Panc1 (cell line): ENCODE data around the gene DIAPH2.

Experiments used
- CTCF ChIP-seq: fragments of 450-650 bp; IDR thresholded peaks from 2 replicates; pipeline ENCODE4 v1.5.1; 2017; ENCODE audit warnings: mild to moderate bottlenecking
- POLR2AphosphoS5 ChIP-seq: IDR thresholded peaks from 2 replicates; pipeline ENCODE4 v1.6.1; 2012; ENCODE audit warnings: mild to moderate bottlenecking, low read depth, low read length, moderate library complexity
- TCF7L2 ChIP-seq: IDR thresholded peaks from 2 replicates; pipeline ENCODE4 v1.6.1; 2011; ENCODE audit warnings: mild to moderate bottlenecking, low read depth, low read length, inconsistent platforms
- TF ChIP-seq, protein P1 (sequence below), 2 experiments: IDR thresholded peaks; 2 replicates each; pipeline ENCODE4 v1.6.1; 2011 to 2012; ENCODE audit warnings: low read depth in 2 of 2, control low read depth in 1 of 2, low read length in 1 of 2, mild to moderate bottlenecking in 1 of 2, moderate library complexity in 1 of 2; ENCODE audit not compliant: insufficient read depth in 1 of 2

- TF ChIP-seq TCF7L2: no peak
- no peak for TF ChIP-seq POLR2AphosphoS5
- TF ChIP-seq CTCF: no peak
- TF ChIP-seq, protein P1, sequence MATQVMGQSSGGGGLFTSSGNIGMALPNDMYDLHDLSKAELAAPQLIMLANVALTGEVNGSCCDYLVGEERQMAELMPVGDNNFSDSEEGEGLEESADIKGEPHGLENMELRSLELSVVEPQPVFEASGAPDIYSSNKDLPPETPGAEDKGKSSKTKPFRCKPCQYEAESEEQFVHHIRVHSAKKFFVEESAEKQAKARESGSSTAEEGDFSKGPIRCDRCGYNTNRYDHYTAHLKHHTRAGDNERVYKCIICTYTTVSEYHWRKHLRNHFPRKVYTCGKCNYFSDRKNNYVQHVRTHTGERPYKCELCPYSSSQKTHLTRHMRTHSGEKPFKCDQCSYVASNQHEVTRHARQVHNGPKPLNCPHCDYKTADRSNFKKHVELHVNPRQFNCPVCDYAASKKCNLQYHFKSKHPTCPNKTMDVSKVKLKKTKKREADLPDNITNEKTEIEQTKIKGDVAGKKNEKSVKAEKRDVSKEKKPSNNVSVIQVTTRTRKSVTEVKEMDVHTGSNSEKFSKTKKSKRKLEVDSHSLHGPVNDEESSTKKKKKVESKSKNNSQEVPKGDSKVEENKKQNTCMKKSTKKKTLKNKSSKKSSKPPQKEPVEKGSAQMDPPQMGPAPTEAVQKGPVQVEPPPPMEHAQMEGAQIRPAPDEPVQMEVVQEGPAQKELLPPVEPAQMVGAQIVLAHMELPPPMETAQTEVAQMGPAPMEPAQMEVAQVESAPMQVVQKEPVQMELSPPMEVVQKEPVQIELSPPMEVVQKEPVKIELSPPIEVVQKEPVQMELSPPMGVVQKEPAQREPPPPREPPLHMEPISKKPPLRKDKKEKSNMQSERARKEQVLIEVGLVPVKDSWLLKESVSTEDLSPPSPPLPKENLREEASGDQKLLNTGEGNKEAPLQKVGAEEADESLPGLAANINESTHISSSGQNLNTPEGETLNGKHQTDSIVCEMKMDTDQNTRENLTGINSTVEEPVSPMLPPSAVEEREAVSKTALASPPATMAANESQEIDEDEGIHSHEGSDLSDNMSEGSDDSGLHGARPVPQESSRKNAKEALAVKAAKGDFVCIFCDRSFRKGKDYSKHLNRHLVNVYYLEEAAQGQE (IDR thresholded peaks at IDR 0.05; ENCODE audit: insufficient read depth in 1 of 2, low read depth in 2 of 2, low read length in 1 of 2): no peak
Measured at GRCh38 chrX:97123001-97123400, 438.4 kb downstream of the DIAPH2 start.
